HG02938 (cell line): ENCODE results near the gene LRRC31.

ENCODE experiments used
- ATAC-seq: cut with Tn5 transposase; IDR thresholded peaks from one replicate; pipeline ENCODE4 v1.9.1; 2021; ENCODE audit warnings: mild to moderate bottlenecking, moderate library complexity; ENCODE audit not compliant: unreplicated experiment

The LRRC31 gene

DNA sequence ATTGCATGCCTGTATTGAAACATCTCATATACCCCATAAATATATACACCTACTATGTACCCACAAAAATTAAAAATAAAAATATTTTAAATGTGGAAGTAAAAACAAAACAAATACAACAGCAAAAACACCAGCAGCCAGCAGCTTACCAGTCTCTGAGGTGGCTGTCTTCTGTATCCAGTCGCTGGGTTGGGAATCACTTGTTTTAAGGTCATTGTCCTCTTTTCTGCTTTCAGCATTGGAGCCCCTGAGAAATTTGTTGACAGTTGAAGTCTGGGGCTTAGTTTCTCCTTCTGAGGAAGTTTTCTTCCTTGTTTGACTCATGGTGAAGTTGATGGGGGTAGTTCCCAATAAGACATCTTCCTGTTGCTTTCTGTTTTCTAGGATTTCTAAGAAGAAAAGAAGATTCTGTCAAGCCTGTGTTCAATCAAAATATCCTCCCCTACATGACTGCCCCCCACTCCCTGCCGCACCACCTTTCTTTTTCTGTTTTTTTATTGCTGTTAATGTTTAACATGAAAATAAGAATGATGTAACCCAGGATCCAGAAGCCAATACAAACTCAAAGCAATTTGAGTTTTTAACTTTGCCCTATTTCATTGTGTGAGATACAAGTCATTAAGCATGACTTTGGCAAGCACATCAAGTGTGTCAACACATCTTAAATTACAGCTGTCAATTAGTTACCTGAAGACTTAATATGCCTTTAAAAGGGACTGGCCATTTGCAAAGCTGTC lies at the start of gene LRRC31:
Gene LRRC31 (minus strand): TSS at position 452 of the 737 bp plus-strand sequence. CDS start 128 bp downstream, at position 324.
- no peak for ATAC-seq

- ATAC-seq: no peak
Observed at GRCh38 chr3:169914321-169914720, 44.6 kb upstream of the LRRC31 start.

DNA sequence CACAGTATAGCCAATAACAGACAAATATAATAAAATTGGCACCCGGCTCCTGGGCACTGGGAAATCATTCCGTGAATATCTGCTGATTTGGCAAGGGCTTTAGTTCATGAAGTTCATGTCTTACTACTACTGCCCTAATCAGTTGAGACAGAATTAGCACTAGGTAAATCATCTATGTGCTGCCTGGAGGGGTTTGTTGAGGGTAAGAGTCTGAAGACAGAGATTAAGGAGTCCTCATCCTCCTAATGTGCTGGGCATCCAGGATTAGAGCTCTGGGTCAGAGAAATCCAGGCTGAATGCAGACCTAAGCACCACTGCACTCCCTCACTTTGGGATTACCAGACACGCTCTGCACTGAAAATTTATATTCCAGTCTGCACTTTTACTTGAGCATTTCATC lies 43.6 kb upstream of the LRRC31 start:
- ATAC-seq: no peak

GRCh38 chr3:169911272-169911671 lies 41.5 kb upstream of the LRRC31 start, which contains the start of gene SAMD7:
TSS of gene SAMD7 (plus strand) at chr3:169911572. CDS start at chr3:169919499, 7,927 bp downstream.
- ATAC-seq: no peak

- no peak for ATAC-seq
Observed at GRCh38 chr3:169907944-169908343, 38.2 kb upstream of the LRRC31 start.

- ATAC-seq: no peak
Observed at GRCh38 chr3:169907476-169907875, 37.7 kb upstream of the LRRC31 start.

DNA sequence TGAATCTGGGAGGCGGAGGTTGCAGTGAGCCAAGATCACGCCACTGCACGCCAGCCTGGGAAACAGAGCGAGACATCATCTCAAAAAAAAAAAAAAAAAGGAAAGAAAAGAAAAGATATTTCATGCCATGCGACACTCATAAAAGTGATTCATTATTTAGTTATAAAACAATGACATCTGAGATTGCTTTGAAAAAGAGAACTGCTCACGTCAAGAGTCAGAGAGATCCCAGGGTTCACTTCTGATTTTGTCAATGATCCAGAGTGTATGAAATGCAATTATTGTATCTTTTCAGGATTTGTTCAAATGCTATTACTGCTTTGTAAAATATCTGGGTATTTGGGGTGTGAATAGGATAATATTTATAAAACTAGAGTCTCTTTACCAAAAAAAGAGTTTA lies 35.7 kb upstream of the LRRC31 start:
- no peak for ATAC-seq

DNA sequence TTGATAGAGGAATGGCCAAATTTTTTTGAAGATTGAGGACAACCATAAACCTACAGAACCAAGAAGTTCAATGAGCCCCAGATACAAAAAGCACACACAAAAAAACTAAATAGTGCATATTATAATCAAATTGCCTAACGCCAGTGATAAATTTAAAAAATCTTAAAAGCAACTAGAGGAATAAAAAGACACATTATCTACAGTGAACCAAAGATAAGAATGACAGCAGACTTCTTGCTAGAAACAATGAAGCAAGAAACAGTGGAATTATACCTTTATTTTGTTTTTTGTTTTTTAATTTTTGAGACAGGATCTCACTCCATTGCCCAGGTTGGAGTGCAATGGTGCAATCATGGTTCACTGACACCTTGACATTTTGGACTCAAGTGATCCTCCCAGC lies 31.7 kb upstream of the LRRC31 start:
- ATAC-seq: no peak

- no peak for ATAC-seq
Observed at GRCh38 chr3:169897284-169897683, 27.5 kb upstream of the LRRC31 start.

DNA sequence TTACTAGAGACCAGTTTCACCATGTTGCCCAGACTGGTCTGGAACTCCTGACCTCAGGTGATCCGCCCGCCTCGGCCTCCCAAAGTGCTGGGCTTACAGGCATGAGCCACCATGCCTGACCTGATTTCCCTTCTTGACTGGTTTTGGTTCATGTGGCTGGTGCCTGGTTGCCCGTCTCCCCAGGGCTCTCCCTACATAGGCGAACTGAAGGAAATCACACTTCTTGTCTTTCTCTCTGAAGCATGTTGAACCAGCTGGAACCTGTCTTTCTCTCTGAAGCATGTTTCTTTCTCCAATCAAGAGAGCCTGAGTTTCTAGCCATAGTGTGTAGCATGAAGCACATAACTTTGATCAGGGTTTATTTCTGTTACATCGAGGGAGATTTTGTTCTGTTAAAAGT lies 25.3 kb upstream of the LRRC31 start:
- ATAC-seq: no peak

DNA sequence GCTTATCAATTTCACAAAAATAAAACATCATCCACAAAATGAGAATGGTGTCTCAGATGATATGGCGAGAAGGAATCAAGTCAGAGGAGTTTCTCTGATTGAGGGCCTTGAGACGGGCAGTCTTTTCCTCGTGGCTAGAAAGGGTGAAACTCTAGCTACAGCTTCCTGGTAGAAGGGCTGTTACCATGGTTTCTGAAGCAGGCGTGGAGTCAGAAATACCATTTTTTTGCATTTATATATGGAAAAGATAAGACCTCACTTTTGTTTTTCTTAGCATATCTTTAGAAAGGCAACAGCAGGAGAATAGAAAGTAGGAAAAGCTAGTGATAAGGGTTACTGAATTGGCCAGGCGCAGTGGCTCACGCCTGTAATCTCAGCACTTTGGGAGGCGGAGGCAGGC lies 24.4 kb upstream of the LRRC31 start:
- ATAC-seq: no peak

- no peak for ATAC-seq
Observed at GRCh38 chr3:169891886-169892285, 22.2 kb upstream of the LRRC31 start.

DNA sequence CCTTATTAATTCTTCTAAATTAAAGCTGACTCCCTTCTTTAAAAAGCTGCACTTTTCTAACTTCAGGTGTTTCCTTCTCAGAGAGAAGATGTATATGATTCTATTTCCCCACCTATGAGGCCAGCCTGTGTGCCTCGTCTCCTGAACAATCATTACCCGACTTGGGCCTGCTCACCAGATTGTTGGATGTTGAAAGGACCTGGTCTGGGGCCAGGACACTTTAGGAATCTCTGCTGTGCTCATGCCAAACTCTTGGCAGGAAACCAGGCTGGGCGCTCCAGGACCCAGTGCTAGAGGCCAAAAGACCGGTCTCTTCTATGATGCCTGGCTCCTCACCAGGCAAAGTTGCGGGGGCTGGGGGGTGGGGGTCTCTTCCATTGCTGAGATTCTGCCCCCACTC lies 16.9 kb upstream of the LRRC31 start:
- ATAC-seq: no peak

GRCh38 chr3:169880576-169881250 lies 11.0 kb upstream of the LRRC31 start:
- ATAC-seq: no peak

DNA sequence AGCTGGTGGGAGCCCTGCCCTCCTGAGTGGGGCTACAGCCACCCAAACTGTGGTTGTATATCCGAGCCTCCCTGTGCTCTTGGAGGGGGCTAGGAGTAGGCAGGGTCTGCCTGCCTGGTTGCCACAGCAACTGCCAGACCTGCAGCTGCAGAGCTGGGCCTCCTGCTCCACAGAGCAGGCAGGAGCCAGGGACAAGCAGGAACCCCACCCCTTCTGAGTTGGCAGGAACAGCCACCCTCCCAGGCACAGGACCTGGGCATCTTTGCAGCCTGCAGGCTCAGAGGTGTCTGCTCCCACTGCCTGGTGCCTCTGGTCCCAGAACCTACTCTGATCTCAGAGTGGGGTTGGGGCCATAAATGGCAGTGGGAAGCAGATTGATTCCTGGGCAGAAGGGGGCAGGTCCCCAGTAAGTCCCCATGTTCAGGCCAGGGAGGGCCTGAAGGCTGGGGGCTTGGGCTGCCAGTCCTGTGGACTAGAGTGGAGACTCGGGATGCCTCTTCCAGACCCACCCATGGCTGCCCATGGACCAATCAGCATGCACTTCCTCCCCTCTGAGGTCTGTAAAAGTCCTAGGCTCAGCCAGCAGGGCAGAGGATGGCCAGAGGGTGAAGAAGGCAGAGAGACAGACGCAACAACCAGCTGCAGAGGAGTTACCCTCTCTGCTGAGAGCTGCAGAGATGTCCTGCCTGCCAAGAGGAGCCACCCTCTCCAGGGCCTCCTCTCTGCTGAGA lies 10.3 kb upstream of the LRRC31 start:
- no peak for ATAC-seq

- no peak for ATAC-seq
Observed at GRCh38 chr3:169879013-169879557, 9.3 kb upstream of the LRRC31 start.

- ATAC-seq: no peak
Observed at GRCh38 chr3:169871129-169871886, 1.6 kb upstream of the LRRC31 start.

DNA sequence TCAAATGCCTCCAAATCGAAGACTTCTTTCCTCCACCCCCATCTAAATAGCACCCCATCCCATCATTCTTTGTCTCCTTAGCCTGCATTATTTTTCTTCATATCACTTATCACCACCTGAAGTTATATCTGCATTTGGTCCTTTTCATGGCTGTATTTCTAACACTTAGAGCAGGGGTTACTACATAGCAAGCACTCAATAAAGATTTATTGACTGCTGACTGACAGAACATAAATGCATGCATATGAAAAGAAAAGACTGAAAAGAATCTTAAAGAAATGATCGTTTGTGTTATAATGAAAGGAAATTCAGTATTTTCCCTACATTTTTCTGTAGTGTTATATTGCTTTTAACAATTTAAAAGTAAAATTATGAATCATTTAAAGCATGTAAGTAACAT lies 1.4 kb downstream of the LRRC31 start:
- no peak for ATAC-seq

GRCh38 chr3:169867584-169868210 lies 2.0 kb downstream of the LRRC31 start:
- no peak for ATAC-seq

DNA sequence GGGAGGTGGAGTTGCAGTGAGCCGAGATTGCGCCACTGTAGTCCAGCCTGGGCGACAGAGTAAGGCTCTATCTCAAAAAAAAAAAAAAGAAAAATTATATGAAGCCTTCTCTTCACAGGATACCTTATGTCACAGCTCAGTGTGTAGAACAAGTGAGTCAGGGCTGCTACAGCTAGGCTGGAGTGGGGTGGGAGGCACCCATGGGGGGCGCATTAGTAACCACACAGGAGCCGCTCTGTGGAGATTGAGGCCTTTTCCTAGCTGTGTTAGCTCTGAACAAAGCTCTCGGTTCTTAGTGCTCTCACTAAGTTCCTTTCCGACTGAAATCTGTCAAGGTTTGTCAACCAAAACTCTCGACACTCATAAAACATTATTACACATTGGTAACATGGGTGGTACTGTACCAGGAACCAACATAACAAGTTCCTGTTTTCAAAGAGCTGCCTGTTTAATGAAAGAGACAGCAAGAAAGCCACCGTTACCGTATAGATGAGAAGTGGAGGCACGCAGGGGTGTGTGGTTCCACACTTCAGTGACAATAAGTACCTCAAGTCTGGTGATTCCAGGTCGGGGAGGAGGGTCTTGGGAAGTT lies 4.5 kb downstream of the LRRC31 start:
- no peak for ATAC-seq
